ENCODE data around the gene PRR33. TPM values are rescaled to one million over a fixed set of nuclear protein-coding genes. Genes with fewer than 3 reads are reported as not detected.

The PRR33 gene
- total and polyA plus RNA-seq, 10 of the 15 experiments (the other 5 are each of a cell fraction or from before 2014, with no cell fraction given): 0.02 to 1.0 (median 0.38) TPM; not detected in 6

DNA sequence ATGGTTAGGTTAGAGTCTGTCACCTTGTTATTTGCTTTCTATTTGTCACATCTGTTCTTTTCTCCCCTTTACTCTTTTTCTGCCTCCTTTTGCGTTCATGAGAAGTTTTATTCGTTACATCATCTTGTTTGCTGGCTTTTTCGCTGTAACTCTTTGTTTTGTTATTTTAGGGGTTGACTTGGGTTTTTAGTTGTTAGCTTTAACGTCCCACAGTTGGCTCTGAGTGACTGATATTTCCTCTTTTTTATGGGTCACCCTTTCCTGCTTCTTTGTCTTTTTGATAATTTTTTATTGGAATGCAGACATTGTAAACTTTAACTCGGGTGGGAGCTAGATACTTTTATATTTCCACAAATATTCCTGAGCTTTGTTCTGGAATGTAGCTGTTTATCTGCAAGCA, 14.5 kb upstream of the PRR33 start (continued):
- TF ChIP-seq ZNF24 (IDR thresholded peaks at IDR 0.05) (no peak), IKZF2 (IDR thresholded peaks at IDR 0.05) (no peak), PAX5 (IDR thresholded peaks at IDR 0.05; ENCODE audit: borderline replicate concordance, low read depth, low read length) (no peak), BCL11A (IDR thresholded peaks at IDR 0.05; ENCODE audit: low read depth, low read length) (no peak), TARDBP (IDR thresholded peaks at IDR 0.05; ENCODE audit: borderline replicate concordance) (no peak), EZH2 (IDR thresholded peaks at IDR 0.05; ENCODE audit: borderline replicate concordance, control insufficient read depth, low read depth, low read length) (no peak)
- TF ChIP-seq, protein P1, sequence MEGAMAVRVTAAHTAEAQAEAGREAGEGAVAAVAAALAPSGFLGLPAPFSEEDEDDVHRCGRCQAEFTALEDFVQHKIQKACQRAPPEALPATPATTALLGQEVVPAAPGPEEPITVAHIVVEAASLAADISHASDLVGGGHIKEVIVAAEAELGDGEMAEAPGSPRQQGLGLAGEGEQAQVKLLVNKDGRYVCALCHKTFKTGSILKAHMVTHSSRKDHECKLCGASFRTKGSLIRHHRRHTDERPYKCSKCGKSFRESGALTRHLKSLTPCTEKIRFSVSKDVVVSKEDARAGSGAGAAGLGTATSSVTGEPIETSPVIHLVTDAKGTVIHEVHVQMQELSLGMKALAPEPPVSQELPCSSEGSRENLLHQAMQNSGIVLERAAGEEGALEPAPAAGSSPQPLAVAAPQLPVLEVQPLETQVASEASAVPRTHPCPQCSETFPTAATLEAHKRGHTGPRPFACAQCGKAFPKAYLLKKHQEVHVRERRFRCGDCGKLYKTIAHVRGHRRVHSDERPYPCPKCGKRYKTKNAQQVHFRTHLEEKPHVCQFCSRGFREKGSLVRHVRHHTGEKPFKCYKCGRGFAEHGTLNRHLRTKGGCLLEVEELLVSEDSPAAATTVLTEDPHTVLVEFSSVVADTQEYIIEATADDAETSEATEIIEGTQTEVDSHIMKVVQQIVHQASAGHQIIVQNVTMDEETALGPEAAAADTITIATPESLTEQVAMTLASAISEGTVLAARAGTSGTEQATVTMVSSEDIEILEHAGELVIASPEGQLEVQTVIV (IDR thresholded peaks at IDR 0.05; ENCODE audit: borderline replicate concordance, partially characterized antibody): no peak
- TF ChIP-seq, protein P2, sequence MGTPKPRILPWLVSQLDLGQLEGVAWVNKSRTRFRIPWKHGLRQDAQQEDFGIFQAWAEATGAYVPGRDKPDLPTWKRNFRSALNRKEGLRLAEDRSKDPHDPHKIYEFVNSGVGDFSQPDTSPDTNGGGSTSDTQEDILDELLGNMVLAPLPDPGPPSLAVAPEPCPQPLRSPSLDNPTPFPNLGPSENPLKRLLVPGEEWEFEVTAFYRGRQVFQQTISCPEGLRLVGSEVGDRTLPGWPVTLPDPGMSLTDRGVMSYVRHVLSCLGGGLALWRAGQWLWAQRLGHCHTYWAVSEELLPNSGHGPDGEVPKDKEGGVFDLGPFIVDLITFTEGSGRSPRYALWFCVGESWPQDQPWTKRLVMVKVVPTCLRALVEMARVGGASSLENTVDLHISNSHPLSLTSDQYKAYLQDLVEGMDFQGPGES (IDR thresholded peaks at IDR 0.05): no peak

DNA sequence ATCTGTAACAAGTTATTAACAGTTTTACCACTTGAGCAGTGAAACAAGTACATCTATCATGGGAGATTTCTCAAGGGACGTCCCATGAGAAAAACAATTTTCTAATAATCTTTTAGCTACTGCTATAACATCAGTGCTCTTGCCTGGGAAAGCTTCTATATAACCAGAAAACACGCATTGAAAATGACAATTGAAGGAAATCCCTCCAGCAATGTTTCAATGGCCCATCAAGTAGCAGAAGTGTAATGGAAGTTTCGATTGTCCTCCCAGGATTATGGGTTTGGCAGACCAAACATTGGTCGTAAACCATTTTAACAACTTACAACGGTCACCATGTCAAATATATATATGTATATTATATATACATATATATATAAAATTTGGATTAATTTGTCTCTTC, 8.0 kb upstream of the PRR33 start:
- H4K20me1 ChIP-seq (ENCODE audit: control insufficient read depth, insufficient read depth): no peaks in the 10 kb centered on the region
- H3K27me3 ChIP-seq (replicated peaks in 1 of 2; ENCODE audit: control insufficient read depth in 2 of 2, insufficient read depth in 2 of 2, low read length in 1 of 2): no peaks in the 10 kb centered on the region; a peak in 1 of 4 replicates
- H2AFZ ChIP-seq (ENCODE audit: control insufficient read depth, low read depth, low read length): no peak overlapping the region
- 43% methylated on average over 5 of the region's 5 CpGs for WGBS (ENCODE audit: insufficient coverage, insufficient replicate concordance, low lambda C conversion rate, missing lambda C conversion rate)
- no peak overlapping the region for H3K4me3 ChIP-seq
- ChIA-PET RAD21 (ENCODE audit: unreplicated experiment) (interaction anchor here (2.1 kb wide), 1 partner anchor 18 kb away, joined by 7 read pairs; no protein-coding TSS in a partner anchor), CTCF (interaction anchor here (1.2 to 1.8 kb wide), 4 partner anchors 17 to 252 kb away, joined by 3 to 4 read pairs (median 4); partner anchors contain the start of gene LSP1), POLR2A (no interaction called here), SMC1A (ENCODE audit: uncharacterized antibody, unreplicated experiment) (no interaction called here)
- no peak overlapping the region for H3K9ac ChIP-seq (ENCODE audit: control insufficient read depth, insufficient read depth, low read length)
- H3K4me1 ChIP-seq (ENCODE audit: control insufficient read depth, insufficient read depth, low read length): no peaks in the 10 kb centered on the region
- no peaks in the 10 kb centered on the region for H3K79me2 ChIP-seq (ENCODE audit: control insufficient read depth, insufficient read depth, low read length)
- H3K27ac ChIP-seq (ENCODE audit: control insufficient read depth, insufficient read depth): no peak overlapping the region
- intact Hi-C loops (cut with micrococcal nuclease; ENCODE audit: unreplicated experiment) (no loop called here), in situ Hi-C loops (cut with MboI) (no loop called here)
- FAIRE-seq (no peak), DNase-seq (ENCODE audit: low read depth, low spot score) (no peak), ATAC-seq (no peak)
- H3K9me3 ChIP-seq (replicated peaks; ENCODE audit: control insufficient read depth, insufficient read depth, low read length): no peaks in the 10 kb centered on the region
- no peak overlapping the region for H3K4me2 ChIP-seq (ENCODE audit: control insufficient read depth, insufficient read depth)
- no TSS peak for BruUV-seq (replicated peaks)
- no peaks in the 10 kb centered on the region for H3K36me3 ChIP-seq (ENCODE audit: control insufficient read depth in 2 of 2, insufficient read depth in 2 of 2, low read length in 1 of 2)
- TF ChIP-seq SMAD5 (IDR thresholded peaks at IDR 0.05; ENCODE audit: low read depth) (no peak), FOXM1 (IDR thresholded peaks at IDR 0.05; ENCODE audit: low read depth, low read length) (no peak), CBX3 (IDR thresholded peaks at IDR 0.05; ENCODE audit: borderline replicate concordance, low read depth) (no peak), SMARCA5 (IDR thresholded peaks at IDR 0.05) (no peak), TCF3 (IDR thresholded peaks at IDR 0.05; ENCODE audit: borderline replicate concordance, insufficient read depth, low read depth, low read length) (no peak), BMI1 (IDR thresholded peaks at IDR 0.05; ENCODE audit: borderline replicate concordance) (no peak), GABPA (IDR thresholded peaks at IDR 0.05; ENCODE audit: low read depth) (no peak), TCF12 (IDR thresholded peaks at IDR 0.05; ENCODE audit: low read depth, low read length) (no peak)
- TF ChIP-seq, protein P3, sequence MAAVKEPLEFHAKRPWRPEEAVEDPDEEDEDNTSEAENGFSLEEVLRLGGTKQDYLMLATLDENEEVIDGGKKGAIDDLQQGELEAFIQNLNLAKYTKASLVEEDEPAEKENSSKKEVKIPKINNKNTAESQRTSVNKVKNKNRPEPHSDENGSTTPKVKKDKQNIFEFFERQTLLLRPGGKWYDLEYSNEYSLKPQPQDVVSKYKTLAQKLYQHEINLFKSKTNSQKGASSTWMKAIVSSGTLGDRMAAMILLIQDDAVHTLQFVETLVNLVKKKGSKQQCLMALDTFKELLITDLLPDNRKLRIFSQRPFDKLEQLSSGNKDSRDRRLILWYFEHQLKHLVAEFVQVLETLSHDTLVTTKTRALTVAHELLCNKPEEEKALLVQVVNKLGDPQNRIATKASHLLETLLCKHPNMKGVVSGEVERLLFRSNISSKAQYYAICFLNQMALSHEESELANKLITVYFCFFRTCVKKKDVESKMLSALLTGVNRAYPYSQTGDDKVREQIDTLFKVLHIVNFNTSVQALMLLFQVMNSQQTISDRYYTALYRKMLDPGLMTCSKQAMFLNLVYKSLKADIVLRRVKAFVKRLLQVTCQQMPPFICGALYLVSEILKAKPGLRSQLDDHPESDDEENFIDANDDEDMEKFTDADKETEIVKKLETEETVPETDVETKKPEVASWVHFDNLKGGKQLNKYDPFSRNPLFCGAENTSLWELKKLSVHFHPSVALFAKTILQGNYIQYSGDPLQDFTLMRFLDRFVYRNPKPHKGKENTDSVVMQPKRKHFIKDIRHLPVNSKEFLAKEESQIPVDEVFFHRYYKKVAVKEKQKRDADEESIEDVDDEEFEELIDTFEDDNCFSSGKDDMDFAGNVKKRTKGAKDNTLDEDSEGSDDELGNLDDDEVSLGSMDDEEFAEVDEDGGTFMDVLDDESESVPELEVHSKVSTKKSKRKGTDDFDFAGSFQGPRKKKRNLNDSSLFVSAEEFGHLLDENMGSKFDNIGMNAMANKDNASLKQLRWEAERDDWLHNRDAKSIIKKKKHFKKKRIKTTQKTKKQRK (IDR thresholded peaks at IDR 0.05; ENCODE audit: low read depth, low read length): no peak
